Measurements from ENCODE around the gene GPRIN3. TPM values are rescaled to one million over a fixed set of nuclear protein-coding genes. Genes with fewer than 3 reads are reported as not detected.

Gene GPRIN3
- total and polyA plus RNA-seq, 2 of the 13 experiments (the other 11 are each of a cell fraction or from before 2014, with no cell fraction given): not detected

GRCh38 chr4:89218587-89218986 is 89.0 kb downstream of the GPRIN3 start (continued):
- no peak for TF ChIP-seq GTF2F1 (IDR thresholded peaks at IDR 0.05; ENCODE audit: low read length)
- no peak for TF ChIP-seq PHF21A (CRISPR knock-in tag; IDR thresholded peaks at IDR 0.05)
- TF ChIP-seq TOE1 (CRISPR knock-in tag; IDR thresholded peaks at IDR 0.05): no peak
- no peak for TF ChIP-seq BCL3 (CRISPR knock-in tag; IDR thresholded peaks at IDR 0.05)
- TF ChIP-seq ZFYVE20 (CRISPR knock-in tag; IDR thresholded peaks at IDR 0.05; ENCODE audit: borderline replicate concordance, low read depth): no peak
- no peak for TF ChIP-seq FIP1L1 (IDR thresholded peaks at IDR 0.05; ENCODE audit: borderline replicate concordance, insufficient read depth, low read depth, low read length)
- no peak for TF ChIP-seq RFXAP (CRISPR knock-in tag; IDR thresholded peaks at IDR 0.05; ENCODE audit: borderline replicate concordance)
- TF ChIP-seq RAD51 (IDR thresholded peaks at IDR 0.05; ENCODE audit: borderline replicate concordance): no peak
- no peak for TF ChIP-seq PAX8 (CRISPR knock-in tag; IDR thresholded peaks at IDR 0.05; ENCODE audit: borderline replicate concordance)
- no peak for TF ChIP-seq ZNF484 (CRISPR knock-in tag; IDR thresholded peaks at IDR 0.05; ENCODE audit: borderline replicate concordance, low read depth)
- TF ChIP-seq SIX1 (CRISPR knock-in tag; IDR thresholded peaks at IDR 0.05; ENCODE audit: borderline replicate concordance): no peak
- TF ChIP-seq ASH2L (IDR thresholded peaks at IDR 0.05; ENCODE audit: insufficient read length, low read depth, low read length): no peak
- TF ChIP-seq ZNF414 (CRISPR knock-in tag; IDR thresholded peaks at IDR 0.05): no peak
- no peak for TF ChIP-seq ZNF614 (CRISPR knock-in tag; IDR thresholded peaks at IDR 0.05; ENCODE audit: borderline replicate concordance)
- TF ChIP-seq RBFOX2 (IDR thresholded peaks at IDR 0.05; ENCODE audit: low read depth, low read length): no peak
- TF ChIP-seq ZNF672 (CRISPR knock-in tag; IDR thresholded peaks at IDR 0.05): no peak
- no peak for TF ChIP-seq ZBTB43 (CRISPR knock-in tag; conservative IDR thresholded peaks at IDR 0.05)
- TF ChIP-seq ZNF33A (CRISPR knock-in tag; IDR thresholded peaks at IDR 0.05; ENCODE audit: borderline replicate concordance): no peak
- TF ChIP-seq ARID5B (CRISPR knock-in tag; IDR thresholded peaks at IDR 0.05): peak; percentile 75
- TF ChIP-seq ZNF616 (CRISPR knock-in tag; IDR thresholded peaks at IDR 0.05; ENCODE audit: low read depth): no peak
- TF ChIP-seq USF2 (IDR thresholded peaks at IDR 0.05; ENCODE audit: low read depth, low read length): no peak
- no peak for TF ChIP-seq USF2 (CRISPR knock-in tag; IDR thresholded peaks at IDR 0.05; ENCODE audit: borderline replicate concordance)

Data from HepG2 (cell line).